ENCODE results near the gene NEURL4. TPM values are rescaled to one million over a fixed set of nuclear protein-coding genes. Genes with fewer than 3 reads are reported as not detected.

Gene NEURL4
- 21.4 and 27.7 TPM in 2 replicates for total RNA-seq (2014; rRNA removed)
- percentile 55 among the genes with signal in this experiment for Bru-seq, nascent RNA
- BruChase-seq, experiment 1, labeled RNA remaining after a 6-hour chase: percentile 86 among the genes with signal in this experiment
- percentile 74 among the genes with signal in this experiment for BruChase-seq, experiment 2, labeled RNA remaining after a 2-hour chase
- long read RNA-seq, full-length matches to known transcripts: 2 of 42 reads
- long read RNA-seq, partial matches to known transcripts: 21 of 42 reads
- long read RNA-seq, other reads (novel, unspliced or antisense): 19 of 42 reads

DNA sequence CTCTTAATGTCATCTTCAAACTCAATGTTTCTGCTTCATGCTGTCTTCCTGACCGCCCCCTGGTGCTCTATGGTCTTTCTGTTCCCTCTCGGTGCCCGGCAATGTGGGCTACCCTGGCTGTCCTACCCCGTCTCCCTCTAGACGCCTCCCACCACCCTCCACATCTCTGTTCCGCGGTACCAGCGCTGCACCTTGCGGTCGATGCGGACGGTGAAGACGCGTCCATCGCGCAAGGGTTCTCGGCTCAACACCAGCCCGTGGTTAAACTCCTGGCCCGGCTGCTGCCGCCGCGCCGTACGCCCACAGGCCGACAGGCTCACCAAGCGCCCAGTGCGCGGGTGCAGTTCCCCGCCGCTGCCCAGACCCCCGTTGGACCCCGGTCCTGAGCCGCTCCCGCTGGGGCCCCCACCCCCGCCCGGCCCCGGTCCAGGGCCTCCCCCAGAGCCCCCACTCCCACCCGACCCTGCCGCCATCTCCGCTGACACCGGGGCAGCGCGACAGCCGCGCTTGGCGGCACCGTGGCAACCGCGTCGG lies at the start of gene NEURL4:
Gene NEURL4 (minus strand): TSS at position 496 of the 534 bp plus-strand sequence. CDS start 23 bp downstream, at position 473.
- peak within 1 kb of the TSS; percentile 96 for H3K4me3 ChIP-seq (ENCODE audit: low read length)
- H3K9ac ChIP-seq (ENCODE audit: low read length): peak within 1 kb of the TSS; percentile 88
- CTCF ChIA-PET: no interaction called here
- peak within 1 kb of the TSS; percentile 77 for H3K27ac ChIP-seq (ENCODE audit: low read length)
- no peaks in the 10 kb centered on the region for H4K20me1 ChIP-seq (ENCODE audit: low read length)
- POLR2A ChIA-PET (ENCODE audit: unreplicated experiment): no interaction called here
- ATAC-seq (peak; percentile 27), DNase-seq (peak; percentile 2)
- peak within 1 kb of the TSS; percentile 95 for H2AFZ ChIP-seq (ENCODE audit: low read length)
- H3K4me1 ChIP-seq (ENCODE audit: insufficient read depth, low read length): 0 out of 2 replicates have a peak, but pooled peaks cover 6% of the 10 kb centered on the region
- no TSS peak for BruUV-seq (replicated peaks)
- H3K27me3 ChIP-seq (ENCODE audit: low read length): no peaks in the 10 kb centered on the region
- no peaks in the 10 kb centered on the region for H3K9me2 ChIP-seq (replicated peaks; ENCODE audit: low read length)
- H3K9me3 ChIP-seq (ENCODE audit: low read length): no peaks in the 10 kb centered on the region
- intact Hi-C loops (cut with micrococcal nuclease): loop anchor here (2.0 kb wide), 1 partner anchor 20 kb away; no protein-coding TSS in a partner anchor
- H3K79me2 ChIP-seq (ENCODE audit: low read length): peaks cover 16% of the 10 kb centered on the region
- H3K36me3 ChIP-seq (ENCODE audit: low read depth, low read length): 0 out of 2 replicates have a peak, but pooled peaks cover 4% of the 10 kb centered on the region
- H3K4me2 ChIP-seq (ENCODE audit: low read length): peak within 1 kb of the TSS; percentile 99
- H3F3A ChIP-seq (ENCODE audit: low read length, unreplicated experiment): no peaks in the 10 kb centered on the region
- TF ChIP-seq EZH2phosphoT487 (IDR thresholded peaks at IDR 0.05; ENCODE audit: borderline replicate concordance, low read length) (no peak), EZH2 (IDR thresholded peaks at IDR 0.05; ENCODE audit: low read length, unreplicated experiment) (no peak)

DNA sequence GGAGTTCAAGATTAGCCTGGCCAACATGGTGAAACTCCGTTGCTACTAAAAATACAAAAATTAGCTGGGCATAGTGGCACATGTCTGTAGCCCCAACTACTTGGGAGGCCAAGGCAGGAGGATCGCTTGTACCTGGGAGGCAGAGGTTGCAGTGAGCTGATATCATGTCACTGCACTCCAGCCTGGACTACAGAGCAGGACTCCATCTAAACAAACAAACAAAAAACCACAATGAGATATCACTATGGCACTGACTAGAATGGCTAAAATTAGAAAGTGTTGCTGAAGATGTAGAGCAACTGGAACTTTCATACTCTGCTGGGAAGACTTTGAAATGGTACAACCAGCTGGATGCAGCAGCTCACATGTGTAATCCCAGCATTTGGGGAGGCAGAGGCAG lies 45.2 kb upstream of the NEURL4 start:
- Histone ChIP-seq H2AFZ (ENCODE audit: low read length) (no peak overlapping the region), H3F3A (ENCODE audit: low read length, unreplicated experiment) (no peaks in the 10 kb centered on the region), H3K9me3 (ENCODE audit: low read length) (no peaks in the 10 kb centered on the region), H3K36me3 (ENCODE audit: low read depth, low read length) (no peaks in the 10 kb centered on the region), H4K20me1 (ENCODE audit: low read length) (no peaks in the 10 kb centered on the region), H3K4me2 (ENCODE audit: low read length) (no peak overlapping the region), H3K9ac (ENCODE audit: low read length) (no peak overlapping the region), H3K27me3 (ENCODE audit: low read length) (no peaks in the 10 kb centered on the region), H3K4me1 (ENCODE audit: insufficient read depth, low read length) (no peaks in the 10 kb centered on the region), H3K4me3 (ENCODE audit: low read length) (no peak overlapping the region), H3K27ac (ENCODE audit: low read length) (no peak overlapping the region), H3K9me2 (replicated peaks; ENCODE audit: low read length) (no peaks in the 10 kb centered on the region), H3K79me2 (ENCODE audit: low read length) (no peaks in the 10 kb centered on the region)
- CTCF ChIA-PET: no interaction called here
- ATAC-seq: no peak
- POLR2A ChIA-PET (ENCODE audit: unreplicated experiment): no interaction called here
- intact Hi-C loops (cut with micrococcal nuclease): no loop called here
- TF ChIP-seq EZH2phosphoT487 (IDR thresholded peaks at IDR 0.05; ENCODE audit: borderline replicate concordance, low read length) (no peak), EZH2 (IDR thresholded peaks at IDR 0.05; ENCODE audit: low read length, unreplicated experiment) (no peak)
- TF ChIP-seq, protein P1, sequence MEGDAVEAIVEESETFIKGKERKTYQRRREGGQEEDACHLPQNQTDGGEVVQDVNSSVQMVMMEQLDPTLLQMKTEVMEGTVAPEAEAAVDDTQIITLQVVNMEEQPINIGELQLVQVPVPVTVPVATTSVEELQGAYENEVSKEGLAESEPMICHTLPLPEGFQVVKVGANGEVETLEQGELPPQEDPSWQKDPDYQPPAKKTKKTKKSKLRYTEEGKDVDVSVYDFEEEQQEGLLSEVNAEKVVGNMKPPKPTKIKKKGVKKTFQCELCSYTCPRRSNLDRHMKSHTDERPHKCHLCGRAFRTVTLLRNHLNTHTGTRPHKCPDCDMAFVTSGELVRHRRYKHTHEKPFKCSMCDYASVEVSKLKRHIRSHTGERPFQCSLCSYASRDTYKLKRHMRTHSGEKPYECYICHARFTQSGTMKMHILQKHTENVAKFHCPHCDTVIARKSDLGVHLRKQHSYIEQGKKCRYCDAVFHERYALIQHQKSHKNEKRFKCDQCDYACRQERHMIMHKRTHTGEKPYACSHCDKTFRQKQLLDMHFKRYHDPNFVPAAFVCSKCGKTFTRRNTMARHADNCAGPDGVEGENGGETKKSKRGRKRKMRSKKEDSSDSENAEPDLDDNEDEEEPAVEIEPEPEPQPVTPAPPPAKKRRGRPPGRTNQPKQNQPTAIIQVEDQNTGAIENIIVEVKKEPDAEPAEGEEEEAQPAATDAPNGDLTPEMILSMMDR (conservative IDR thresholded peaks at IDR 0.05; ENCODE audit: low read depth, low read length): no peak
- no TSS peak for BruUV-seq (replicated peaks)
- DNase-seq: no peak

DNA sequence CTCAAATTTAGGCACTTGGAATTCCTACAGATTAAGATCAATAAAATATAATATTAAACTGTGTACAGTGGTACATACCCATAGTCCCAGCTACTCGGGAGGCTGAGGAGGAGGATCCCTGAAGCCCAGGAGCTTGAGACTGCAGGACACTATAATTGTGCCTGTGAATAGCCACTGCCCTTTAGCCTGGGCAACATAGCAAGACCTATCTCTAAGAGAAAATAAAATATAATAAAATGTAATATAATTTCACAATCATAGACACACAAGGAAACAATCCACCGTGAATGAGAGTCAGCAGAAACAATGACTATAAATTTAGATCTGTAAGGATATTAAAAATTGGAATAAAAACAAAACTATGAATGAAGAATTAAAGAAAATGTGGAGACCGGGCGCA lies 41.7 kb upstream of the NEURL4 start:
- no peak overlapping the region for H3K4me3 ChIP-seq (ENCODE audit: low read length)
- no peak for ATAC-seq
- POLR2A ChIA-PET (ENCODE audit: unreplicated experiment): no interaction called here
- no peak overlapping the region for H3K27ac ChIP-seq (ENCODE audit: low read length)
- no TSS peak for BruUV-seq (replicated peaks)
- no peak for TF ChIP-seq EZH2phosphoT487 (IDR thresholded peaks at IDR 0.05; ENCODE audit: borderline replicate concordance, low read length)
- TF ChIP-seq, protein P1 (conservative IDR thresholded peaks at IDR 0.05; ENCODE audit: low read depth, low read length): no peak
- TF ChIP-seq EZH2 (IDR thresholded peaks at IDR 0.05; ENCODE audit: low read length, unreplicated experiment): no peak
- no peak overlapping the region for H3K4me2 ChIP-seq (ENCODE audit: low read length)
- no peaks in the 10 kb centered on the region for H3K9me2 ChIP-seq (replicated peaks; ENCODE audit: low read length)
- H3K27me3 ChIP-seq (ENCODE audit: low read length): no peaks in the 10 kb centered on the region
- H4K20me1 ChIP-seq (ENCODE audit: low read length): no peaks in the 10 kb centered on the region
- H3K9me3 ChIP-seq (ENCODE audit: low read length): no peaks in the 10 kb centered on the region
- no peaks in the 10 kb centered on the region for H3K79me2 ChIP-seq (ENCODE audit: low read length)
- H3F3A ChIP-seq (ENCODE audit: low read length, unreplicated experiment): no peaks in the 10 kb centered on the region
- no peak overlapping the region for H2AFZ ChIP-seq (ENCODE audit: low read length)
- H3K9ac ChIP-seq (ENCODE audit: low read length): no peak overlapping the region
- intact Hi-C loops (cut with micrococcal nuclease): no loop called here
- DNase-seq: no peak
- no peaks in the 10 kb centered on the region for H3K36me3 ChIP-seq (ENCODE audit: low read depth, low read length)
- CTCF ChIA-PET: no interaction called here
- no peaks in the 10 kb centered on the region for H3K4me1 ChIP-seq (ENCODE audit: insufficient read depth, low read length)
